Type B pancreatic cell (in vitro differentiated cells): ENCODE measurements around the gene ACTR1B. TPM values are rescaled to one million over a fixed set of nuclear protein-coding genes. Genes with fewer than 3 reads are reported as not detected.
"Not testable (repeated sequence)": the region's sequence is repeated elsewhere in the genome, so short reads cannot be mapped to it uniquely, and the experiment has no call there.

Experiments used
- DNase-seq: peaks from one replicate; pipeline ENCODE4 v3.0.0; 2021; ENCODE audit warnings: mixed read lengths; ENCODE audit not compliant: unreplicated experiment; ENCODE audit errors: extremely low spot score
- H3K27ac Mint-ChIP-seq: 2 replicates; pipeline ENCODE4 v1.8.0; 2021; ENCODE audit warnings: mild to moderate bottlenecking, mixed read lengths
- H3K27me3 Mint-ChIP-seq: 2 replicates; pipeline ENCODE4 v1.8.0; 2021; ENCODE audit warnings: mixed read lengths
- H3K36me3 Mint-ChIP-seq: 2 replicates; pipeline ENCODE4 v1.8.0; 2021; ENCODE audit warnings: mixed read lengths
- H3K4me1 Mint-ChIP-seq: one replicate; pipeline ENCODE4 v1.8.0; 2021; ENCODE audit warnings: mixed read lengths; ENCODE audit not compliant: unreplicated experiment
- H3K4me3 Mint-ChIP-seq: 2 replicates; pipeline ENCODE4 v1.8.0; 2021; ENCODE audit warnings: mild to moderate bottlenecking, mixed read lengths
- H3K9me3 Mint-ChIP-seq: 2 replicates; pipeline ENCODE4 v1.8.0; 2021; ENCODE audit warnings: mixed read lengths
- total RNA-seq: library from RNA; stranded (reverse); gene quantifications from 2 replicates; pipeline ENCODE4 v1.2.1, GENCODE V29; 2021; ENCODE audit warnings: low replicate concordance
- TF ChIP-seq, protein P1 (sequence below): fragments of 200-600 bp; sonication (generic); conservative IDR thresholded peaks from 2 replicates; pipeline ENCODE4 v1.5.0; 2021; ENCODE audit warnings: antibody characterized with exemption, mild to moderate bottlenecking

Gene ACTR1B
- total RNA-seq, 1 donor from 2014 or later: 69.0 TPM

DNA sequence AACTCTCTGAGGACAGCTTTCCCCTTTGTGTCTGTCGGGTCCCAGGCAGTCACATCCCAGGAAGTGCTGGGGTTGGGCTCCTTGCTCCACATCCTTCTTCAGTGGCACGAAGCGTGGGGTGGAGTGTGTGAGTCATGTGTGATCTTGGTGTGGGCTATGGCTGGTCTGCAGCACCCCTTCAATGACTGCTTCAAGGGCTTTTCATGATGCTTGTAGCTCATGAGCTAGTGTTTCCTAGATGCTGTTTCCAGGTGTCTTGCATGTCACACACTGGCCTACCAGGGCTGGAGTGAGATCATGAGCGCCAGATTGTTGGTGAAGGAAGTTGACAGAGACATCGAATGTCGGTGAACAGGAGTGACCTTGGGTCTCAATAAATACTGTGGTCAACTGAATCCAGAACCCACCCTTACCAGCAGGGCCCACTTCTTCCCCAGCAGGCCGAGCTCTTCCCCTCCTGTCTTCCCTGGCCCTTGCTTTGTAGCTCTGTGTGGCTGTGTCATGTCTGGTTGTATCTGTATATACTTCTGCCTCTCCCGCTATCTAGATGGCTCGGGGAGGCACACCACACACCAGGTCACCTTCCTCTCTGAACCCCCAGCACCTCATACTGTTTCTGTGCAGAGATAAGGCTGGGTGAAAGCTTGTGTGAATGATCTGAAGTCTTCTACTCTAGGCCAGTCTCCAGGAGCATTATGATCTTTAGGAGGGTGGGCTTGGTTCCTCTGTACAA, 9.5 kb upstream of the ACTR1B start:
- peak overlapping the region; percentile 73 for H3K27ac Mint-ChIP-seq
- DNase-seq: no peak
- H3K36me3 Mint-ChIP-seq: peaks cover 3% of the 10 kb centered on the region
- peaks cover 14% of the 10 kb centered on the region for H3K4me1 Mint-ChIP-seq
- TF ChIP-seq, protein P1, sequence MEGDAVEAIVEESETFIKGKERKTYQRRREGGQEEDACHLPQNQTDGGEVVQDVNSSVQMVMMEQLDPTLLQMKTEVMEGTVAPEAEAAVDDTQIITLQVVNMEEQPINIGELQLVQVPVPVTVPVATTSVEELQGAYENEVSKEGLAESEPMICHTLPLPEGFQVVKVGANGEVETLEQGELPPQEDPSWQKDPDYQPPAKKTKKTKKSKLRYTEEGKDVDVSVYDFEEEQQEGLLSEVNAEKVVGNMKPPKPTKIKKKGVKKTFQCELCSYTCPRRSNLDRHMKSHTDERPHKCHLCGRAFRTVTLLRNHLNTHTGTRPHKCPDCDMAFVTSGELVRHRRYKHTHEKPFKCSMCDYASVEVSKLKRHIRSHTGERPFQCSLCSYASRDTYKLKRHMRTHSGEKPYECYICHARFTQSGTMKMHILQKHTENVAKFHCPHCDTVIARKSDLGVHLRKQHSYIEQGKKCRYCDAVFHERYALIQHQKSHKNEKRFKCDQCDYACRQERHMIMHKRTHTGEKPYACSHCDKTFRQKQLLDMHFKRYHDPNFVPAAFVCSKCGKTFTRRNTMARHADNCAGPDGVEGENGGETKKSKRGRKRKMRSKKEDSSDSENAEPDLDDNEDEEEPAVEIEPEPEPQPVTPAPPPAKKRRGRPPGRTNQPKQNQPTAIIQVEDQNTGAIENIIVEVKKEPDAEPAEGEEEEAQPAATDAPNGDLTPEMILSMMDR: no peak
- no peaks in the 10 kb centered on the region for H3K27me3 Mint-ChIP-seq
- no peaks in the 10 kb centered on the region for H3K9me3 Mint-ChIP-seq
- no peak overlapping the region for H3K4me3 Mint-ChIP-seq

DNA sequence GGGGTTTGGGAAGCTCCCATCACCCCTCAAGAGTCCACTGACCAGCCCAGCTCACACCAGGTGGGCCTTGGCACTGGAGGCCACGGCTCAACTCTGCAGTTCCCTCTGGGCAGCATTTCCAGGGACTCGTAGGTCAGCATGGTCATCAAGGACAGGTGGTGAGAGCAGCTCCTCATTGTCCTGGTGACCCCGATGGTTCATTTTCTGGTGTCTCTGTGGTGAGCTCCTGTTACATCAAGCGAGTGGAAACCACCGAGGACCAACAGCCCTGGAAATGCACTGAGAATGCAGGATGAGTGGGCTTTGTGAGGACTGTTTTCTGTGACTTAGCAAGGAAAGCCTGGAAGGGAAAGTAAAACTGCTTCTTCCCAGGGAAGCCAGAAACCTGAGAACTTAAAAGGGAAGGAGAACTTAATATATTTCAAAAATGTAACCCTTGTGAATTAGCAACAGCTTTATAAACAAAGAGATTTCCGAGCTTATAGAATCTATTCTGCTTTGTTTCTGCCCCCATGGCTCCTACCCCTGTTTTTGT, 8.8 kb upstream of the ACTR1B start:
- not testable (repeated sequence) for DNase-seq, H3K9me3 Mint-ChIP-seq, H3K36me3 Mint-ChIP-seq, H3K27me3 Mint-ChIP-seq, H3K4me3 Mint-ChIP-seq, H3K27ac Mint-ChIP-seq
- peaks cover 14% of the 10 kb centered on the region for H3K4me1 Mint-ChIP-seq

DNA sequence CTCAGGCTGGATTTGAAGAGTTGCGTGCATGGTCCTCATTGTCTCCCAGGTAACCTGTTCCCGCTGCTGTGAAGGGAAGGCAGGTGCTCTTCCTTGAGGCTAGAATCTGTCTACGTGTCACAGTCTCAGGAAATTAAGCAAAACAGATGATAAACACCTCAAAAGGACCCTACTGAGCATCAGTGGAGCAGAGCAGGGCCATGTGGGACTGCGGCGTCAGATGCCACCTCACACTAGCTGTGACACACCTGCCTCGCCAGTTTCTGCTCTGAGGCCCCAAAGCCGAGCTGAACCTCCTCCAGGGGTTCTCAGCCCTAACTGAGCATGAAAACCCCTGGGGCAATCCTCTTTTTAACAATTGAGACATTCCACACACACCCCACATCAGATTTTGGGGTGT, 7.7 kb upstream of the ACTR1B start:
- peaks cover 14% of the 10 kb centered on the region for H3K4me1 Mint-ChIP-seq
- H3K4me3 Mint-ChIP-seq: no peak overlapping the region
- no peaks in the 10 kb centered on the region for H3K36me3 Mint-ChIP-seq
- TF ChIP-seq, protein P1: no peak
- H3K9me3 Mint-ChIP-seq: no peaks in the 10 kb centered on the region
- no peak for DNase-seq
- no peaks in the 10 kb centered on the region for H3K27me3 Mint-ChIP-seq
- no peak overlapping the region for H3K27ac Mint-ChIP-seq

DNA sequence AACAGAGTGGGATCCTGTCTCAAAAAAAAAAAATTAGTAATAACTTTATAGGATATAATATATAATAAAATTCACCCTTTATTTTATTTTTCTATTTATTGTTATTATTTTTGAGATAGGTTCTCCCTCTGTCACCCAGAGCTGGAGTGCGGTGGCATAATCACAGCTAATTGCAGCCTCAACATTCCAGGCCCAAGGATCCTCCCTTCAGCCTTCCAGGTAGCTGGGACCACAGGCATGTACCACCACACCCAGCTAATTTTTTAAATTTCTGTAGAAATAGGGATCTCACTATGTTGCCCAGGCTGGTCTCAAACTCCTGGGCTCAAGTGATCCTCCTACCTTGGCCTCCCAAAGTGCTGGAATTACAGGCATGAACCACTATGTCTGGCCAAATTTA, 6.6 kb upstream of the ACTR1B start:
- peaks cover 14% of the 10 kb centered on the region for H3K4me1 Mint-ChIP-seq
- no peaks in the 10 kb centered on the region for H3K36me3 Mint-ChIP-seq
- DNase-seq: no peak
- H3K27me3 Mint-ChIP-seq: no peaks in the 10 kb centered on the region
- TF ChIP-seq, protein P1: no peak
- no peak overlapping the region for H3K27ac Mint-ChIP-seq
- no peaks in the 10 kb centered on the region for H3K9me3 Mint-ChIP-seq
- H3K4me3 Mint-ChIP-seq: no peak overlapping the region

DNA sequence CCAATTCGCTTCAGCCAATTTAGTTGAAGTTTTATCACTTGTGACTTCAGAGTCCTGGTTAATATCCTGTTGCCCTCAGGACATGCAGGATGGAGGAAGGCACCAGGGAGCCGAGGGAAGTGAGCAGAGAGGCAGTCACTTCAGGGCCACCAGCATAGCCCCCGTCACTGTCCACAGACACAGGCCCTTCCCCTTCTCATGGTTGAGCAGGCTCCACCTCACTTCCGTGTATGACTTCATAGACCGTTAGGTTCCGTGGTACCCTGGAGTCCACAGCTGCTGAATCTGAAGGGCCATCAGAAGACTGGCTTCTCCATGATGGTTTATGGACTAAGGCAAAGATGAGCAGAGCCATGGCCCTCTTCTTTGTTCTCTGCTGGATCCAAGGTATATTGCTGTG, 5.6 kb upstream of the ACTR1B start, which contains the start of gene C2orf92:
TSS of gene C2orf92 (plus strand) at position 266 of the 400 bp plus-strand sequence. CDS start at position 342, 76 bp downstream.
- DNase-seq: no peak
- no peak within 1 kb of the TSS for H3K27ac Mint-ChIP-seq
- H3K4me1 Mint-ChIP-seq: peaks cover 14% of the 10 kb centered on the region
- H3K4me3 Mint-ChIP-seq: no peak within 1 kb of the TSS
- TF ChIP-seq, protein P1: no peak
- no peaks in the 10 kb centered on the region for H3K27me3 Mint-ChIP-seq
- no peaks in the 10 kb centered on the region for H3K36me3 Mint-ChIP-seq
- no peaks in the 10 kb centered on the region for H3K9me3 Mint-ChIP-seq

DNA sequence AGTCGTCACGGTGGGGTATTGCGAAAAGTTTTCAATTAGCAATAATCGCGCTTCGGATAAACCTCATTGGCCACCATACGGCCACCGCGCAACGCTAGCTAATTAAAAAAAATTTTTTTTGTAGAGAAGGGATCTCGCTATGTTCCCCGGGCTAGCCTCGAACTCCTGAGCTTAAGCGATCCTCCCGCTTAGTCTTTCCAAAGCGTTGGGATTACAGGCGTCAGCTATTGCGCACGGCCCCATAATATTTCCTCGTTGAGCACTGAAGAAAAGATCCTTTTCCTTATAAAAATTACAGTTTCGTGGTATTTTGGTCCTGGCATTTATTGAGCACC, 759 bp upstream of the ACTR1B start:
- H3K4me3 Mint-ChIP-seq: peak overlapping the region; percentile 97
- DNase-seq: no peak
- no peaks in the 10 kb centered on the region for H3K36me3 Mint-ChIP-seq
- H3K9me3 Mint-ChIP-seq: no peaks in the 10 kb centered on the region
- H3K27ac Mint-ChIP-seq: peak overlapping the region; percentile 98
- TF ChIP-seq, protein P1: no peak
- H3K4me1 Mint-ChIP-seq: peaks cover 18% of the 10 kb centered on the region
- no peaks in the 10 kb centered on the region for H3K27me3 Mint-ChIP-seq
